HEK293T (cell line): ENCODE results near the gene SERPINA9.
"Not testable (repeated sequence)": the region's sequence is repeated elsewhere in the genome, so short reads cannot be mapped to it uniquely, and the experiment has no call there.

Source experiments
- CTCF ChIA-PET: fragments of 350-600 bp; formaldehyde crosslinking; extraction: SDS; loops from one replicate; lab custom pipeline; 2021; ENCODE audit warnings: antibody characterized with exemption, inconsistent platforms; lab: Yijun Ruan, JAX
- POLR2A ChIA-PET: fragments of 350-600 bp; formaldehyde crosslinking; extraction: SDS; loops from one replicate; lab custom pipeline; 2020; ENCODE audit warnings: antibody characterized with exemption, inconsistent platforms; lab: Yijun Ruan, JAX
- DNase-seq: peaks from one replicate; pipeline ENCODE4 v3.0.0; 2012; ENCODE audit warnings: mixed read lengths; ENCODE audit errors: extremely low spot score
- ARNT ChIP-seq: fragments of 450-650 bp; IDR thresholded peaks from 2 replicates; pipeline ENCODE4 v1.6.1; 2017; ENCODE audit warnings: mild to moderate bottlenecking
- BHLHE40 ChIP-seq: fragments of 450-650 bp; IDR thresholded peaks from 2 replicates; pipeline ENCODE4 v1.6.1; 2016; ENCODE audit warnings: mild to moderate bottlenecking, moderate library complexity, borderline replicate concordance
- CTBP1 ChIP-seq: fragments of 450-650 bp; IDR thresholded peaks from 2 replicates; pipeline ENCODE4 v1.6.1; 2016; ENCODE audit warnings: borderline replicate concordance
- ELF4 ChIP-seq: fragments of 450-650 bp; IDR thresholded peaks from 2 replicates; pipeline ENCODE4 v1.6.1; 2017; ENCODE audit warnings: antibody characterized with exemption
- FOXA1 ChIP-seq: fragments of 450-650 bp; IDR thresholded peaks from 2 replicates; pipeline ENCODE4 v1.6.1; 2016; ENCODE audit warnings: mild to moderate bottlenecking
- FOXK2 ChIP-seq: fragments of 450-650 bp; IDR thresholded peaks from 2 replicates; pipeline ENCODE4 v1.6.1; 2016; ENCODE audit warnings: mild to moderate bottlenecking
- FOXM1 ChIP-seq: fragments of 450-650 bp; IDR thresholded peaks from 2 replicates; pipeline ENCODE4 v1.6.1; 2017; ENCODE audit warnings: mild to moderate bottlenecking, borderline replicate concordance
- HDGF ChIP-seq: fragments of 450-650 bp; IDR thresholded peaks from 2 replicates; pipeline ENCODE4 v1.6.1; 2017; ENCODE audit warnings: antibody characterized with exemption, borderline replicate concordance
- L3MBTL2 ChIP-seq: fragments of 450-650 bp; conservative IDR thresholded peaks from 2 replicates; pipeline ENCODE4 v1.6.1; 2016; ENCODE audit warnings: mild to moderate bottlenecking
- LEF1 ChIP-seq: fragments of 450-650 bp; IDR thresholded peaks from 2 replicates; pipeline ENCODE4 v1.6.1; 2017; ENCODE audit warnings: mild to moderate bottlenecking, borderline replicate concordance
- NFRKB ChIP-seq: fragments of 450-650 bp; IDR thresholded peaks from 2 replicates; pipeline ENCODE4 v1.6.1; 2016; ENCODE audit warnings: mild to moderate bottlenecking, moderate library complexity
- PKNOX1 ChIP-seq: fragments of 450-650 bp; IDR thresholded peaks from 2 replicates; pipeline ENCODE4 v1.6.1; 2016
- SP1 ChIP-seq: fragments of 450-650 bp; IDR thresholded peaks from 2 replicates; pipeline ENCODE4 v1.6.1; 2017
- SUZ12 ChIP-seq: fragments of 450-650 bp; IDR thresholded peaks from 2 replicates; pipeline ENCODE4 v1.6.1; 2016; ENCODE audit warnings: mild to moderate bottlenecking
- TARDBP ChIP-seq: fragments of 450-650 bp; IDR thresholded peaks from 2 replicates; pipeline ENCODE4 v1.6.1; 2016
- ZNF384 ChIP-seq: fragments of 450-650 bp; IDR thresholded peaks from 2 replicates; pipeline ENCODE4 v1.6.1; 2016

Gene SERPINA9

DNA sequence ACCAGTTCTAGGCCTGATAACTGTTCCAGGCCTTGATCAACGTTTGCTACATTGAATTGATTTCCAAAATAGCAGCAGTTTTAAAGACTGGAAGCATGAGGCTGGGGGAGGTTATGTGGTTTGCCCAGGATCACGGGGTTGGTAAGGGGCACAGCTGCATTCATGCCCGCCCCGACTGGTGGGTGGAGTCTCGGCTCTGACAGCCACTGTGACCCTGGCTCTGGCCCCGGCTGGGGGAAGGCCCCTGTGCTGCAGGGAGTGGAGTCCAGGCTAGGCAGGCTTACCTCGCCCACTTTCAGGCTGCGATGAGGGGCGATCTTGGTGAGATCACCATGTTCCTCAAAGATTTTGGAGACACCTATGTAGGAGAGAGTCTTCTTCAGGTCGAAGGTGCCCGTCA is 13.3 kb upstream of the SERPINA9 start:
- TF ChIP-seq FOXK2 (no peak), SP1 (no peak), CTBP1 (no peak), PKNOX1 (no peak), BHLHE40 (no peak), TARDBP (no peak), ARNT (no peak), SUZ12 (no peak), FOXM1 (no peak), ZNF384 (no peak), ELF4 (no peak), HDGF (no peak), FOXA1 (no peak), NFRKB (no peak), LEF1 (no peak), L3MBTL2 (no peak)
- no peak for DNase-seq
- CTCF ChIA-PET: no interaction called here
- POLR2A ChIA-PET: no interaction called here

DNA sequence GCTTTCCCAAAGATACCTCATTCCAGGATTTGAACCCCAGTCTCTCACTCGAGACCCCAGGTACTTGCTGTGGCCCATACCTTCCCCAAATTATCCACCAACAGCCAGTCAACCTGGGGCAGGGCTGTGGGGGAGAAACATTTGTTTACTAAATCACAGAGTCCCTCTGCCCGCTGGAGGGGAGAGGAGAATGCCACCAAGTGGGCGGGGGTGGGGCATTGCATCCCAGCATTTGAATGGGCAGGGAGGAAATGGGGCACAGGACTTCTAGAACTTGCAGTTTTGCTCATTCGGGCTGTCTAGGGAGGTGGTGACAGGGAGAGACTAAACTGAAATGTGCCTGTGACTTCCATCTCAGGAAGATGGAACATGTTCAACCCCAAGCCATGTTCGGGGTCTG is 10.9 kb upstream of the SERPINA9 start:
- DNase-seq: no peak
- POLR2A ChIA-PET: no interaction called here
- TF ChIP-seq ARNT: no peak
- no peak for TF ChIP-seq TARDBP
- no peak for TF ChIP-seq ZNF384
- TF ChIP-seq SUZ12: no peak
- no peak for TF ChIP-seq LEF1
- TF ChIP-seq FOXA1: no peak
- no peak for TF ChIP-seq ELF4
- no peak for TF ChIP-seq FOXK2
- no peak for TF ChIP-seq PKNOX1
- TF ChIP-seq L3MBTL2: no peak
- TF ChIP-seq HDGF: no peak
- TF ChIP-seq NFRKB: no peak
- CTCF ChIA-PET: interaction anchor here (0.8 to 2.7 kb wide), 19 partner anchors 10 to 350 kb away, joined by 3 to 16 read pairs (median 4); partner anchors contain the start of gene SERPINA10

DNA sequence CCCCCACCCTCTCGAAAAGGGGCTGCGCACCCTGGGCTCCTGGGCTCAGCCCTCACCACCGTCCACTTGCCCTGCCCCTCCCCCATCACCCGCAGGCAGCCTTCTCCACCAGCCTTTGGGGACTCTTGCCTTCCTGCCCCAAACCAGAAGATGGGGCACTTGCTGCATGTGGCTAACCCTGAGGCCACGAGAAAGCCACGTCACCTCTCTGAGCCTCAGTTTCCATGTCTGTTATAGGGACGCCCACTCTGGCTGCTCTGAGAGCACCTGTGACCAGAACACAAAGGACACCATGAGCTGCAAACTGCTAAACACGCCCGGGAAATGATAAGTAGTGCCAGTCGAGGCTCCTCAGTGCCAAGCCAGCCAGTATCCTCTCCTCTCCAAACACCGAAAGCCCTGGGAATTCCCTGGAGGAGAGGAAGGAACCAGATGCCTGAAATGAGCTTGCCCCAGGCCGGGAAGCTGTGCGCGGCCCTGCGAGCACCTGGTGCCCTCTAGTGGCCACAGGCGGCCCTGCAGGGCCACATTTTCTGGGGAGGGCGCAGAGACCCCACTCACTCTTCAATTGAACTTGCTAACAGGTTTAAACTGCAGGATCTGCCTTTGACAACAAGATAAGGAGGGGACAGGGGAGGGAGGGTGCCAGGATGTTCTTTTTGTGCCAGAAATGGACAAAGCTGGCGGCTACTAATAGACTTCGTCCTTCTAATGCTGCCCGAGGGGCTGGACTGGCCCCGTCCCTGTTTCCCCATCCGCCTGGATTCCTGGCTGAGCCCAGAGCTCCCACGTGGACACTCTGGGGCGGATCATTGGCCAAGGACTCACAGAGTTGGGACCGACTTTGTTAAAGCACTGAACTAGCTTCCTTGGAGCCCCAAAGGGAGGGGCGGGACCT is 10.2 kb upstream of the SERPINA9 start:
- ChIA-PET POLR2A (no interaction called here), CTCF (interaction anchor here (0.8 to 2.7 kb wide), 21 partner anchors 9 to 350 kb away, joined by 3 to 16 read pairs (median 4); partner anchors contain the start of gene SERPINA10)

DNA sequence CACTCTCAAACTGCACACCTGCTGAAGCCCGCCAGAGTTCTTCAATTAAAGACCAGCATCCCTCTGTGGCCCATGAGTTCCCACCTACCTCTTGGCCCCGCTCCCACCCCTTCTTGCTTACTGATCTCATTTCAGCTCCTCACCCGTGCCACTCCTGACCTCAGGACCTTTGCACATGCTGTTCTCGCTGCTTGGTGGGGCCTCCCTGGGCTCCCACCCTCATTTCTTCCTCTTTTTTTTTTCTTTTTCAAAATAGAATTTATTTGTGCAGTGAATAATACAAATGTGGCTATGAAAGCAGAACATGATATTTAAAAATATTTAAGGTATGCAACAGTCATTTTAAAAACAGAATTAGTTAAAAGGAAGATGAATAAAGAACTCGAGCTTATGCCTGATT is 8.5 kb upstream of the SERPINA9 start:
- ChIA-PET CTCF (interaction anchor here (1.1 to 2.7 kb wide), 2 partner anchors 51 to 61 kb away, joined by 5 to 16 read pairs; no protein-coding TSS in a partner anchor), POLR2A (no interaction called here)
- no peak for TF ChIP-seq SUZ12
- no peak for TF ChIP-seq SP1
- no peak for TF ChIP-seq LEF1
- TF ChIP-seq NFRKB: no peak
- no peak for DNase-seq

More for the DNA sequence above, 10.2 kb upstream of the SERPINA9 start:
- DNase-seq: peak; percentile 85
- TF ChIP-seq FOXA1: no peak
- no peak for TF ChIP-seq ZNF384
- TF ChIP-seq BHLHE40: no peak
- no peak for TF ChIP-seq SUZ12
- no peak for TF ChIP-seq NFRKB
- TF ChIP-seq ELF4: no peak
- no peak for TF ChIP-seq SP1
- TF ChIP-seq CTBP1: no peak
- TF ChIP-seq L3MBTL2: no peak
- TF ChIP-seq TARDBP: no peak
- TF ChIP-seq FOXM1: no peak
- no peak for TF ChIP-seq HDGF

GRCh38 chr14:94483729-94484275 is 7.8 kb upstream of the SERPINA9 start:
- DNase-seq: no peak
- TF ChIP-seq ELF4: no peak
- no peak for TF ChIP-seq HDGF
- no peak for TF ChIP-seq FOXA1
- no peak for TF ChIP-seq ARNT
- TF ChIP-seq FOXK2: no peak
- no peak for TF ChIP-seq FOXM1
- TF ChIP-seq PKNOX1: no peak
- no peak for TF ChIP-seq ZNF384
- TF ChIP-seq SP1: no peak
- TF ChIP-seq NFRKB: no peak
- TF ChIP-seq L3MBTL2: no peak
- ChIA-PET POLR2A (no interaction called here), CTCF (no interaction called here)

DNA sequence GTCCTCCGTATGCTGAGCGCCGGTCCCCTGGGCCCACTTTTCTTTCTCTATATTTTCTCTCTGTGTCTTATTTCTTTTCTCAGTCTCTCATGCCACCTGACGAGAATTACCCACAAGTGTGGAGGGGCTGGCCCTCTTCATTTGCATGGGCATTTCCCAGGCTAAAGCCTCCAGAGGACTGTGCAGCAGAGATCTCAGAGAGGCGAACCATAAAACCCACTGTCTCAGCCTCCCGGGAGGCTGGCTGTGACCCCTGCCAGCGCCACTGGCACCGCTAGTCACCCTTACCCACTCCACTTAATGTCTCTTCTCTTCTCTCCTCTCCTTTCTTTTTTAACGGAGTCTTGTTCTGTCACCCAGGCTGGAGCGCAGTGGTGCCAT is 7.1 kb upstream of the SERPINA9 start:
- ChIA-PET CTCF (no interaction called here), POLR2A (no interaction called here)
- DNase-seq: no peak
- TF ChIP-seq ZNF384: no peak
- TF ChIP-seq PKNOX1: no peak
- no peak for TF ChIP-seq FOXK2
- TF ChIP-seq L3MBTL2: no peak

GRCh38 chr14:94482132-94483070 is 6.4 kb upstream of the SERPINA9 start:
- DNase-seq, CTCF ChIA-PET, POLR2A ChIA-PET: not testable (repeated sequence)
